Astrocyte (in vitro differentiated cells and primary cell): ENCODE data around the gene L1CAM. TPM values are rescaled to one million over a fixed set of nuclear protein-coding genes. Genes with fewer than 3 reads are reported as not detected.

ENCODE experiments used
- DNase-seq: peaks from one replicate; pipeline ENCODE4 v3.0.0-alpha.2; 2010; ENCODE audit warnings: low read depth
- FAIRE-seq: peaks from 2 replicates; lab custom pipeline; 2011; peaks lifted over from hg19 to GRCh38; lab: Jason Lieb, UNC
- H2AFZ ChIP-seq: 2 replicates; pipeline ENCODE4 v1.6.0; 2012; ENCODE audit warnings: low read depth, low read length, inconsistent platforms
- H3K27ac ChIP-seq: 2 replicates; pipeline ENCODE4 v1.5.1; 2011; ENCODE audit warnings: low read depth, low read length, inconsistent platforms
- H3K27me3 ChIP-seq: 2 replicates; pipeline ENCODE4 v1.6.0; 2011; ENCODE audit warnings: low read length, inconsistent platforms; ENCODE audit not compliant: insufficient read depth
- H3K36me3 ChIP-seq: 2 replicates; pipeline ENCODE4 v1.5.1; 2011; ENCODE audit warnings: low read length, inconsistent platforms; ENCODE audit not compliant: insufficient read depth
- H3K4me1 ChIP-seq: 2 replicates; pipeline ENCODE4 v1.5.1; 2011; ENCODE audit warnings: low read length, inconsistent platforms; ENCODE audit not compliant: insufficient read depth
- H3K4me2 ChIP-seq: 2 replicates; pipeline ENCODE4 v1.6.0; 2012; ENCODE audit warnings: low read length, inconsistent platforms
- H3K4me3 ChIP-seq: 2 replicates; pipeline ENCODE4 v1.5.1; 2011; ENCODE audit warnings: low read depth, mild to moderate bottlenecking, low read length, inconsistent platforms; ENCODE audit not compliant: insufficient read depth
- H3K79me2 ChIP-seq: 2 replicates; pipeline ENCODE4 v1.6.0; 2012; ENCODE audit warnings: mild to moderate bottlenecking, low read length, inconsistent platforms; ENCODE audit not compliant: insufficient read depth
- H3K9ac ChIP-seq: 2 replicates; pipeline ENCODE4 v1.6.0; 2012; ENCODE audit warnings: mild to moderate bottlenecking, low read length, inconsistent platforms
- H3K9me3 ChIP-seq: 2 replicates; pipeline ENCODE4 v1.5.1; 2012; ENCODE audit warnings: low read depth, mild to moderate bottlenecking, low read length, inconsistent platforms; ENCODE audit not compliant: insufficient read depth
- H4K20me1 ChIP-seq: 2 replicates; pipeline ENCODE4 v1.6.0; 2012; ENCODE audit warnings: low read length, inconsistent platforms; ENCODE audit not compliant: insufficient read depth
- H3K27ac Mint-ChIP-seq: one replicate; pipeline ENCODE4 v1.8.0; 2021; ENCODE audit warnings: mild to moderate bottlenecking, mixed read lengths; ENCODE audit not compliant: unreplicated experiment
- H3K27me3 Mint-ChIP-seq: one replicate; pipeline ENCODE4 v1.8.0; 2021; ENCODE audit warnings: low read depth, mixed read lengths; ENCODE audit not compliant: unreplicated experiment
- H3K36me3 Mint-ChIP-seq: one replicate; pipeline ENCODE4 v1.8.0; 2021; ENCODE audit warnings: low read depth, mixed read lengths; ENCODE audit not compliant: unreplicated experiment
- H3K4me1 Mint-ChIP-seq: one replicate; pipeline ENCODE4 v1.8.0; 2021; ENCODE audit warnings: low read depth, mixed read lengths; ENCODE audit not compliant: unreplicated experiment
- H3K4me3 Mint-ChIP-seq: one replicate; pipeline ENCODE4 v1.8.0; 2021; ENCODE audit warnings: mild to moderate bottlenecking, moderate library complexity, mixed read lengths; ENCODE audit not compliant: unreplicated experiment
- H3K9me3 Mint-ChIP-seq: one replicate; pipeline ENCODE4 v1.8.0; 2021; ENCODE audit warnings: mild to moderate bottlenecking, mixed read lengths; ENCODE audit not compliant: unreplicated experiment
- EZH2 ChIP-seq: IDR thresholded peaks from 2 replicates; pipeline ENCODE4 v1.6.1; 2012; ENCODE audit warnings: mild to moderate bottlenecking, low read length, inconsistent platforms; ENCODE audit not compliant: insufficient read depth
- total RNA-seq: library from RNA; stranded (reverse); gene quantifications from 2 replicates; pipeline ENCODE4 v1.2.1, GENCODE V29; 2021
- TF ChIP-seq, protein P1 (sequence below): IDR thresholded peaks from 2 replicates; pipeline ENCODE4 v1.5.1; 2011; ENCODE audit warnings: low read depth, mild to moderate bottlenecking, inconsistent platforms, low read length, moderate library complexity; ENCODE audit not compliant: insufficient read depth

Gene L1CAM
- total RNA-seq, 1 donor from 2014 or later, result 347 TPM

DNA sequence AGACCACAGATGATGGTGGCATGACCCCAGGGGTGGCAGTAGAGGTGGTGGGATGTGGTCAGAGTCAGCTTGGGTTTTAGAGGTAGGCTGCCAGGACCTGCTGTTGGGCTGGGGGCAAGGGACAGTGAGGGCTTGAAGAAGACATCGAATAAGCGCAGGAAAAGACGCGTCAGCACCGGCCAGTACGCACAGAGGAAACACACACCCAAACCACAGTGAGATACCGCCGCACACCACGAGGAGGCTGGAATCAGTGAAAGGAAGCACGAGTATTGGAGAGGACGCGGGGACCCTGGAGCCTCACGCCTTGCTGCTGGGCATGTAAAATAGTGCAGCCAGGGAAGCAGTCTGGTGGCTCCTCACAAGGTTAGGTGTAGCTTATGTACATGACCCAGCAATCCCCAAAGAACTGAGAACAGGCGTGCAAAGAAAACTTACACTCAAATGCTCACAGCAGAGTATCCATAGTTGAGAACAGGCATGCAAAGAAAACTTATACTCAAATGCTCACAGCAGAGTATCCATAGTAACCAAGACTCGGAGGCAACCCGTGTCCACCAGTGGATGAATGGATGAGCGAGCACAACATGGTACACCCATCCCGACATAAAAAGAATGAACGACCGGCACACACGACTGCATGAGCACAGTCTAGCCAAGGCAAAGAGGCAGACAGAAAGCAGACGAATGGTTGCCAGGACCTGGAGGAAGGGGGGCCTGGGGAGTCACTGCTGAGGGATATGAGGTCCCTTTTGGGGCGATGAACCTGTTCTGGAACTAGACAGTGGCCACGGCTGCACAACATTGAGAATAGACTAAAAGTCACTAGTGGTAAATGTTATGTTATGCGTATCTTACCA, 68.9 kb downstream of the L1CAM start:
- H3K9me3 Mint-ChIP-seq, result no peaks in the 10 kb centered on the region
- no peaks in the 10 kb centered on the region for H3K4me1 Mint-ChIP-seq
- H3K27ac ChIP-seq, result no peak overlapping the region
- H3K4me3 Mint-ChIP-seq, result peak overlapping the region; percentile 50
- H3K27me3 Mint-ChIP-seq, result peaks cover 2% of the 10 kb centered on the region
- H3K9me3 ChIP-seq, result no peaks in the 10 kb centered on the region
- no peak for DNase-seq
- no peaks in the 10 kb centered on the region for H3K36me3 ChIP-seq
- H3K27me3 ChIP-seq, result no peaks in the 10 kb centered on the region
- no peak overlapping the region for H3K27ac Mint-ChIP-seq
- H2AFZ ChIP-seq, result no peak overlapping the region
- TF ChIP-seq, protein P1, sequence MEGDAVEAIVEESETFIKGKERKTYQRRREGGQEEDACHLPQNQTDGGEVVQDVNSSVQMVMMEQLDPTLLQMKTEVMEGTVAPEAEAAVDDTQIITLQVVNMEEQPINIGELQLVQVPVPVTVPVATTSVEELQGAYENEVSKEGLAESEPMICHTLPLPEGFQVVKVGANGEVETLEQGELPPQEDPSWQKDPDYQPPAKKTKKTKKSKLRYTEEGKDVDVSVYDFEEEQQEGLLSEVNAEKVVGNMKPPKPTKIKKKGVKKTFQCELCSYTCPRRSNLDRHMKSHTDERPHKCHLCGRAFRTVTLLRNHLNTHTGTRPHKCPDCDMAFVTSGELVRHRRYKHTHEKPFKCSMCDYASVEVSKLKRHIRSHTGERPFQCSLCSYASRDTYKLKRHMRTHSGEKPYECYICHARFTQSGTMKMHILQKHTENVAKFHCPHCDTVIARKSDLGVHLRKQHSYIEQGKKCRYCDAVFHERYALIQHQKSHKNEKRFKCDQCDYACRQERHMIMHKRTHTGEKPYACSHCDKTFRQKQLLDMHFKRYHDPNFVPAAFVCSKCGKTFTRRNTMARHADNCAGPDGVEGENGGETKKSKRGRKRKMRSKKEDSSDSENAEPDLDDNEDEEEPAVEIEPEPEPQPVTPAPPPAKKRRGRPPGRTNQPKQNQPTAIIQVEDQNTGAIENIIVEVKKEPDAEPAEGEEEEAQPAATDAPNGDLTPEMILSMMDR, result no peak
- TF ChIP-seq EZH2, result no peak
- no peaks in the 10 kb centered on the region for H4K20me1 ChIP-seq
- FAIRE-seq, result no peak
- H3K4me3 ChIP-seq, result no peak overlapping the region
- no peak overlapping the region for H3K4me2 ChIP-seq
- peaks cover 3% of the 10 kb centered on the region for H3K36me3 Mint-ChIP-seq
- H3K79me2 ChIP-seq, result no peaks in the 10 kb centered on the region
- no peaks in the 10 kb centered on the region for H3K4me1 ChIP-seq
- H3K9ac ChIP-seq, result no peak overlapping the region

DNA sequence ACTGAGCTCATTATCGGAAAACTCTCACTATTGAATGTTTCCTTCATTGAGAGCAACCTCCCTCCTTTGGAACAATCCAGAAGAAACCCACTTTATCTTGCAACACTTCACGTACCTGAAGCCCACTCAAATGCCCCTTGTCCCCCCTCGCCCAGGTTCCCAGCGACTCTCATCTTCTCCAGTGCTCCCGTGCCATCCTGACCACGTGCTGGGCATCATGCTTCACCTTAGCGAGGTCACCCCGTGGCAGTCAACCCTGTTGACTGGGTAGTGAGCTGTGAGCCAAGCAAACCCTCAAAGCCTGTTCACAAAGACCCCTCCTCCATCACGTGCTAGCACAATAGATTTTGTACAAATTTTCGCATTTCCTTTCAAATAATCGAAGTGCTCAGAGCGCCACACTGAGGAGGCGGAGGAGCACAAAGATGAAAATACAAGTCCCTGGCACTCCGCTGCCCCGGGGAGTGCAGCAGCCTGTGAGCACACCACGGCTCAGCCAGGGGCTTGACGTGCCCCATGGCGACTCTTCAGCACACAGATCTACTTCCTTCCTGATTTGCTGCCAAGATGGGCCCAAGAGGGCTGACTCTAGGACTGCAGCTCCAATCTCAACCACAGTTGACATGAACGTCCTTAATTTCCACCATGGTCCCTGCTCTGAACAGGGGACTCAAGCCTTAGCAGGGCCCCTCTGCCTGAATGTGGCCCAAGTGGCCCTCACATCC, 71.2 kb downstream of the L1CAM start:
- TF ChIP-seq EZH2, result no peak
- TF ChIP-seq, protein P1, result no peak
- Histone ChIP-seq H3K4me1 (no peaks in the 10 kb centered on the region), H3K79me2 (no peaks in the 10 kb centered on the region), H4K20me1 (no peaks in the 10 kb centered on the region), H3K27me3 (no peaks in the 10 kb centered on the region), H2AFZ (no peak overlapping the region), H3K4me2 (no peak overlapping the region), H3K9ac (no peak overlapping the region), H3K36me3 (no peaks in the 10 kb centered on the region), H3K27ac (no peak overlapping the region), H3K9me3 (no peaks in the 10 kb centered on the region), H3K4me3 (no peak overlapping the region)
- FAIRE-seq (no peak), DNase-seq (no peak)
- Mint-ChIP-seq H3K9me3 (no peaks in the 10 kb centered on the region), H3K27ac (no peak overlapping the region), H3K4me1 (no peaks in the 10 kb centered on the region), H3K27me3 (peaks cover 2% of the 10 kb centered on the region), H3K36me3 (peaks cover 3% of the 10 kb centered on the region), H3K4me3 (no peak overlapping the region)
